C4-2B (cell line): ENCODE results near the gene PKN2.
"Not testable (repeated sequence)": the region's sequence is repeated elsewhere in the genome, so short reads cannot be mapped to it uniquely, and the experiment has no call there.

ENCODE experiments used
- CTCF ChIP-seq: fragments of 450-650 bp; conservative IDR thresholded peaks from 2 replicates; pipeline ENCODE4 v1.5.1; 2017; ENCODE audit warnings: mild to moderate bottlenecking
- ZFX ChIP-seq: fragments of 450-650 bp; IDR thresholded peaks from 2 replicates; pipeline ENCODE4 v1.6.1; 2017

GRCh38 chr1:88880717-88881116 is 196.6 kb downstream of the PKN2 start:
- not testable (repeated sequence) for TF ChIP-seq CTCF, ZFX
